Measurements from ENCODE around the gene GABRB1. TPM values are rescaled to one million over a fixed set of nuclear protein-coding genes. Genes with fewer than 3 reads are reported as not detected.

The GABRB1 gene
- total and polyA plus RNA-seq, 2 donors (not counting 3 experiments of a cell fraction or from before 2014, with no cell fraction given) = not detected

DNA sequence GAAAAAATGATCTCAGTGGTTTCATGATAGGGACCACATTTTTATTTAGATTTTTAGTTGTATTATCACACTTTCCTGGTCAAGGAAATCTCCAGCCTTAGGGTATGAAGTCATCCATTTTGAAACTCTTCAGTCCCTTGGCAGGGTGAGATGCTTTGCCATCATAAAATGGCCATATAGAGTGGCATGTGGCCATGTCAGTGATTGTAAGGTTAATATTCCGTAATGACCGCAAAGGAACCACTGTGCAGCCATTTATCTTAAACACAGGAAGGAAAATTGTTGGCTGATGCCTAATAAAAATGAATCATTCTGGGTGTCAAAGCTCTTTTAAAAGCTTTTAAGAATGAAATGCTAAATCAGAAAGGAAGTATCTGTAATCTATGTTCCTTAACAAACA lies 396.6 kb downstream of the GABRB1 start:
- Histone ChIP-seq H3K9me3 (replicated peaks; ENCODE audit: control insufficient read depth, insufficient read depth, low read length) (no peaks in the 10 kb centered on the region), H3K9me1 (replicated peaks; ENCODE audit: control insufficient read depth, extremely low read depth, insufficient read depth, low read length) (no peaks in the 10 kb centered on the region), H3K27ac (ENCODE audit: insufficient read depth, low read depth, low read length) (no peak overlapping the region), H3K9ac (replicated peaks; ENCODE audit: extremely low read depth, insufficient read depth, low read length) (no peak overlapping the region), H3K4me3 (replicated peaks in 1 of 3; ENCODE audit: insufficient read depth in 1 of 3, low read depth in 1 of 3, low read length in 3 of 3) (no peak overlapping the region), H3K79me2 (ENCODE audit: control insufficient read depth, insufficient read depth, low read length) (no peaks in the 10 kb centered on the region), H3K27me3 (ENCODE audit: control insufficient read depth in 2 of 2, insufficient read depth in 2 of 2, low read length in 2 of 2) (peaks cover 0 to 2% of the 10 kb centered on the region in 2 experiments), H3K36me3 (ENCODE audit: control insufficient read depth in 2 of 2, extremely low read depth in 1 of 2, insufficient read depth in 2 of 2, low read length in 2 of 2) (no peaks in the 10 kb centered on the region), H2AFZ (ENCODE audit: low read depth, low read length) (no peak overlapping the region), H3K4me2 (ENCODE audit: insufficient read depth, low read length) (no peak overlapping the region), H3K4me1 (ENCODE audit: control insufficient read depth, extremely low read depth, insufficient read depth, low read length) (no peaks in the 10 kb centered on the region), H4K20me1 (replicated peaks; ENCODE audit: control insufficient read depth, extremely low read depth, insufficient read depth, low read length) (no peaks in the 10 kb centered on the region)
- intact Hi-C loops (cut with micrococcal nuclease) = no loop called here
- dilution Hi-C loops (cut with MboI; ENCODE audit: extremely low pct_ligation_motif_present, low sequenced_read_pairs) = no loop called here
- BruUV-seq (replicated peaks) = no TSS peak
- DNase-seq (ENCODE audit: low read depth, low spot score) = peak; percentile 6
- TF ChIP-seq MYC (IDR thresholded peaks at IDR 0.05; ENCODE audit: low read depth, low read length) (no peak), JUN (IDR thresholded peaks at IDR 0.05; ENCODE audit: borderline replicate concordance, insufficient read depth, insufficient read length, low read depth) (no peak), POLR2A (IDR thresholded peaks at IDR 0.05; ENCODE audit: low read depth, low read length) (no peak), FOS (IDR thresholded peaks at IDR 0.05; ENCODE audit: borderline replicate concordance, insufficient read depth, low read length) (no peak), POLR2AphosphoS5 (IDR thresholded peaks at IDR 0.05; ENCODE audit: insufficient read depth, low read depth, low read length) (no peak)
- TF ChIP-seq, protein P1, sequence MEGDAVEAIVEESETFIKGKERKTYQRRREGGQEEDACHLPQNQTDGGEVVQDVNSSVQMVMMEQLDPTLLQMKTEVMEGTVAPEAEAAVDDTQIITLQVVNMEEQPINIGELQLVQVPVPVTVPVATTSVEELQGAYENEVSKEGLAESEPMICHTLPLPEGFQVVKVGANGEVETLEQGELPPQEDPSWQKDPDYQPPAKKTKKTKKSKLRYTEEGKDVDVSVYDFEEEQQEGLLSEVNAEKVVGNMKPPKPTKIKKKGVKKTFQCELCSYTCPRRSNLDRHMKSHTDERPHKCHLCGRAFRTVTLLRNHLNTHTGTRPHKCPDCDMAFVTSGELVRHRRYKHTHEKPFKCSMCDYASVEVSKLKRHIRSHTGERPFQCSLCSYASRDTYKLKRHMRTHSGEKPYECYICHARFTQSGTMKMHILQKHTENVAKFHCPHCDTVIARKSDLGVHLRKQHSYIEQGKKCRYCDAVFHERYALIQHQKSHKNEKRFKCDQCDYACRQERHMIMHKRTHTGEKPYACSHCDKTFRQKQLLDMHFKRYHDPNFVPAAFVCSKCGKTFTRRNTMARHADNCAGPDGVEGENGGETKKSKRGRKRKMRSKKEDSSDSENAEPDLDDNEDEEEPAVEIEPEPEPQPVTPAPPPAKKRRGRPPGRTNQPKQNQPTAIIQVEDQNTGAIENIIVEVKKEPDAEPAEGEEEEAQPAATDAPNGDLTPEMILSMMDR (IDR thresholded peaks at IDR 0.05; ENCODE audit: extremely low read depth in 1 of 2, insufficient read depth in 1 of 2, low read depth in 1 of 2, low read length in 2 of 2) = no peak
- TF ChIP-seq, protein P2, sequence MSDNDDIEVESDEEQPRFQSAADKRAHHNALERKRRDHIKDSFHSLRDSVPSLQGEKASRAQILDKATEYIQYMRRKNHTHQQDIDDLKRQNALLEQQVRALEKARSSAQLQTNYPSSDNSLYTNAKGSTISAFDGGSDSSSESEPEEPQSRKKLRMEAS (IDR thresholded peaks at IDR 0.05; ENCODE audit: insufficient read depth, insufficient read length) = no peak
- ChIA-PET CTCF (no interaction called here), POLR2A (no interaction called here)
- no peak for FAIRE-seq

Data from endothelial cell of umbilical vein (primary cell).